Mammary microvascular endothelial cell (primary cell): ENCODE data around the gene UBE3C. TPM values are rescaled to one million over a fixed set of nuclear protein-coding genes. Genes with fewer than 3 reads are reported as not detected.

Experiments used
- total RNA-seq: library from RNA; depleted of rRNA; stranded (reverse); fragments of >200 nt; gene quantifications from 2 replicates; pipeline ENCODE4 v1.2.3, GENCODE V29; 2015

The UBE3C gene
- total RNA-seq: 72.5 and 76.3 TPM in 2 replicates

DNA sequence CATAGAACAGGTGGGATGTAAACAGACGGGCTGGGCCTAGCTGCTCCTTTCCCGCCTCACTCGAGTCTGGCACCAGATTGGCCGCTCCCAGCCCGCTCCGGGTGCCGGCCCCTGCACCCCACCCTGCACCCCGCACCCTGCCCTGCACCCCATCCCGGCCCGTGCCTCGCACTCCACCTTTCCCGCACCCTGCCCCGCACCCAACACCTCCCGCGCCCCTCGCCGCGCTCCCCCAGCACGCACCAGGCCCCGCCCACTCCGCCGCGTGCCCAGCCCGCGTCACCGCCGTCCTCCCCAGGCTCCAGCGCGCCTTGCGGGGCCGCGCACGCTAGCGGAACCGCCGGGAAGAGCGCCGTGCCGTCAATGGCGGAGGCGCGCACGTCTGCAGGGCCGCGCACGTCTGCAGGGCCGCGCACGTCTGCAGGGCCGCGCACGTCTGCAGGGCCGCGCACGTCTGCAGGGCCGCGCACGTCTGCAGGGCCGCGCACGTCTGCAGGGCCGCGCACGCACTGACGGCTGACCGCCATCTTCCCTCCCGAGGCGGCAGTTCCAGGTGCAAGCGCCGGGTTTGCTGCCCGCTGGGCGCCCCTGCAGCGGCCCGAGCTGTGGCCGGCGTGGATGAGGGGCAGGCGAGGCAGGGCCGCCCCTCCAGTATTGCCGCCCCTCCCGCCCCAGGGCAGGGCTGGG, at the start of gene UBE3C:
TSS of gene UBE3C (plus strand) at position 503 of the 687 bp plus-strand sequence. CDS start 347 bp downstream, outside the sequence.

Other genes starting within 250 kb of the UBE3C start
- 33.6 and 52.9 TPM in 2 replicates for gene LMBR1, start 245.7 kb upstream of the UBE3C start, total RNA-seq
- gene NOM1, start 189.2 kb upstream of the UBE3C start, total RNA-seq: 14.0 and 14.5 TPM in 2 replicates
- not detected in 2 replicates for gene MNX1, start 128.3 kb upstream of the UBE3C start, total RNA-seq
- 112 and 115 TPM in 2 replicates for gene DNAJB6, start 198.1 kb downstream of the UBE3C start, total RNA-seq